Choroid plexus epithelial cell (primary cell): ENCODE data around the gene ABRAXAS1.

Source experiments
- DNase-seq: peaks from one replicate; pipeline ENCODE4 v3.0.0-alpha.2; 2010; ENCODE audit warnings: low read depth
- H3K4me3 ChIP-seq: 2 replicates; pipeline ENCODE4 v1.5.1; 2011; ENCODE audit warnings: low read depth, mild to moderate bottlenecking, control low read depth, low read length, moderate library complexity
- CTCF ChIP-seq: conservative IDR thresholded peaks from 2 replicates; pipeline ENCODE4 v1.5.1; 2011; ENCODE audit warnings: low read depth, mild to moderate bottlenecking, control low read depth, inconsistent platforms, low read length, moderate library complexity

Gene ABRAXAS1

GRCh38 chr4:83486457-83487129 lies 1.7 kb upstream of the ABRAXAS1 start:
- TF ChIP-seq CTCF = no peak
- DNase-seq = no peak
- no peak overlapping the region for H3K4me3 ChIP-seq

GRCh38 chr4:83473966-83474365 lies 10.9 kb downstream of the ABRAXAS1 start:
- no peak for DNase-seq
- H3K4me3 ChIP-seq = no peak overlapping the region
- TF ChIP-seq CTCF = no peak

- no peak for DNase-seq
- no peak overlapping the region for H3K4me3 ChIP-seq
- no peak for TF ChIP-seq CTCF
Measured at GRCh38 chr4:83473423-83473822, 11.5 kb downstream of the ABRAXAS1 start.

GRCh38 chr4:83456184-83456501 lies 28.8 kb downstream of the ABRAXAS1 start:
- no peak for TF ChIP-seq CTCF
- peak overlapping the region; percentile 78 for H3K4me3 ChIP-seq
- DNase-seq = no peak

GRCh38 chr4:83455281-83456183 lies 29.4 kb downstream of the ABRAXAS1 start, which contains the start of the genes HELQ and MRPS18C:
Gene HELQ, minus strand, starts transcription at chr4:83455823. Its CDS starts 130 bp downstream, at chr4:83455693.
Gene MRPS18C, plus strand, starts transcription at chr4:83456058. Its CDS starts 20 bp downstream, at chr4:83456078.
- DNase-seq = peak; percentile 100
- H3K4me3 ChIP-seq = peak within 1 kb of the TSS; percentile 78

GRCh38 chr4:83454686-83455085 lies 30.2 kb downstream of the ABRAXAS1 start:
- peak overlapping the region; percentile 78 for H3K4me3 ChIP-seq
- TF ChIP-seq CTCF = no peak
- peak; percentile 36 for DNase-seq

More at GRCh38 chr4:83455281-83456183, 29.4 kb downstream of the ABRAXAS1 start, which contains the start of the genes HELQ and MRPS18C:
- TF ChIP-seq CTCF = peak; percentile 49
